NB4 (cell line): Measurements from ENCODE around the gene SSNA1.

ENCODE experiments used
- DNase-seq: peaks from one replicate; pipeline ENCODE4 v3.0.0; 2010; ENCODE audit warnings: low read depth
- H3K4me3 ChIP-seq: one replicate; pipeline ENCODE4 v1.5.1; 2011; ENCODE audit warnings: mild to moderate bottlenecking, low read depth, low read length, moderate library complexity
- MYC ChIP-seq: IDR thresholded peaks from 2 replicates; pipeline ENCODE4 v1.6.1; 2011; ENCODE audit warnings: low read depth, low read length
- POLR2A ChIP-seq: IDR thresholded peaks from 2 replicates; pipeline ENCODE4 v1.6.1; 2011; ENCODE audit warnings: mild to moderate bottlenecking; ENCODE audit not compliant: insufficient read length; ENCODE audit errors: extremely low read depth
- TF ChIP-seq, protein P1 (sequence below): IDR thresholded peaks from one replicate; pipeline ENCODE4 v1.5.1; 2012; ENCODE audit warnings: low read depth, low read length
- TF ChIP-seq, protein P2 (sequence below): IDR thresholded peaks from 2 replicates; pipeline ENCODE4 v1.6.1; 2011; ENCODE audit warnings: low read depth, low read length

The SSNA1 gene

DNA sequence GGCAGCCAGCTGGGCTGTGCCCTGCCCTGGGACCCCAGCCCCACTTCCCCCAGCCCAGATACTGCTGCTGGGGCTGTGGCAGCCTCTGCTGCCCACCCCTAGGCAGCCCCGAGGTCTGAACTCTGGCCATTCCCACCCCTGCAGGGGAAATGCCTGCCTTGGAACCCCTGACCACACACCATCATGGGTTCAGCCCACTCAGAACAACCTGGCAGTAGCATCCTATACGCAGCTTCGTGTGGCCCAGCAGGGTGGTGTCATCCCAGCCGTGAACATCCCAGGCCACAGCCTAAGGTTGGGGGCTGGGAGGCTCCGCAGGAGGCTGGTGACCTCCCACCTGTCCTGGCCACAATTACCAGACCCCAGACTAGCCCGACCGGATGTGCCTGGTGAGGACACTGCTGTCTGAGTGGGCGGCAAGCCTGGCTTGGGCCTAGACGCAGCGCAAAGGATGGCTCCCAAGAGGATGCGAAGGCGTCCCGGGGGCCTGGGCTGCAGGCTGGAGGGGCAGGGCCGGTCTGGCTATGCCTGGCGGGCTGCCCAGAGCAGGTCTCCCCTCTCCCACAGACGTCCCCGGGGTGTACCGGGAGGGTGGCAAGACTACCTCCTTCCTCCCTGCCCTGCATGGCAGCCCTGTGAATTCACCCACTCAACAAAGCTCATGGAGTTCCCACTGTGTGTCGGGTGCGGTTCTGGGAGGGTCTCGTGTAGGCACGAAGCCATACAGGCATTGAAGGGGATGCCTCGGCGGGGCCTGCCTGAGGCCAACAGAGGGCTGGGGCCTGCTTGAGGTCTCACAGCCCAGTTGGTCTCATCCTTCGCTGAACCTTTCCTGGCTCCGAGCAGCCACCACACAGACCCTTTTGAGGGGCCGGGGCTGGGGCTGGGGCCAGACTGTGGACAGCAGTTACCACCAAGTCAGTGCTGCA lies 40.8 kb downstream of the SSNA1 start:
- TF ChIP-seq POLR2A, result no peak
- TF ChIP-seq, protein P1, sequence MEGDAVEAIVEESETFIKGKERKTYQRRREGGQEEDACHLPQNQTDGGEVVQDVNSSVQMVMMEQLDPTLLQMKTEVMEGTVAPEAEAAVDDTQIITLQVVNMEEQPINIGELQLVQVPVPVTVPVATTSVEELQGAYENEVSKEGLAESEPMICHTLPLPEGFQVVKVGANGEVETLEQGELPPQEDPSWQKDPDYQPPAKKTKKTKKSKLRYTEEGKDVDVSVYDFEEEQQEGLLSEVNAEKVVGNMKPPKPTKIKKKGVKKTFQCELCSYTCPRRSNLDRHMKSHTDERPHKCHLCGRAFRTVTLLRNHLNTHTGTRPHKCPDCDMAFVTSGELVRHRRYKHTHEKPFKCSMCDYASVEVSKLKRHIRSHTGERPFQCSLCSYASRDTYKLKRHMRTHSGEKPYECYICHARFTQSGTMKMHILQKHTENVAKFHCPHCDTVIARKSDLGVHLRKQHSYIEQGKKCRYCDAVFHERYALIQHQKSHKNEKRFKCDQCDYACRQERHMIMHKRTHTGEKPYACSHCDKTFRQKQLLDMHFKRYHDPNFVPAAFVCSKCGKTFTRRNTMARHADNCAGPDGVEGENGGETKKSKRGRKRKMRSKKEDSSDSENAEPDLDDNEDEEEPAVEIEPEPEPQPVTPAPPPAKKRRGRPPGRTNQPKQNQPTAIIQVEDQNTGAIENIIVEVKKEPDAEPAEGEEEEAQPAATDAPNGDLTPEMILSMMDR, result no peak
- no peak overlapping the region for H3K4me3 ChIP-seq
- no peak for DNase-seq

DNA sequence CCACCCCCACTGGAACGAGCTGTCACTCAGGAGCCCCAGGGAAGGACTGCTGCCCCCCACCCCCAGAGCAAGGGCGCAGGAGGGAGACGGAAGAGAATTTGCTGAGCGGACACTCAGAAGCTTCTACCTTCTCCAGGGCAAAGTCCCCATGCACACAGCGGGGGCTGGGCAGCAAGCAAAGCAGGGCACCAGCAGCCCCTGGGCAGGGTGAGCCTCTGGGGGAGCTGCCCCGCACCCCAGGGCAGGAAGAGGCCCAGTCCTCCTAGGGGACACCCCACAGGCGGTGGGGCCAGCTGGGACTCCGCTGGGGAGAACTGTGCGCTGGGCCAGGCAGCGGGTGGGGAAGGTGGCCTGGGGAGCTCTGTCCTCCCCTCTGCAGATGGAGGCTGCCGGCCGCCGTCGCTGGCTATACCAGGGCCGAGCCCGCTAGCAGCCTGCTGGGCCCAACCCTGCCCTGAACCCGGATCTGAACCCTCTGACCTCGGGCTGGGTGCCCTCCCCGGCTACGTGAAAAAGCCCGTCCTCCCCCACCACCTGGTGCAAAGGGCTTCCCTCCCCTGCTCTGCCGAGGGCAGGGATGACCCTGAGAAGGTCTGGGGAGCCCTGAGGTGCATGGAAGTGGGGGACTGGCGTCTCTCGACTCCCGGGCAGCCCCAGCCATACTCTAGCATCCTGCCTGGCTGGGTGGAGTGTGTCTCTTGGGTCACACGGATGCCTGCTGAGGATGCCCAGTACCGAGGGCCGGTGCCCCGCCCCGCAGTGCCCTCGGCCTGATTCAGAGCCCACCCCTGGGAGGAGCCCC lies 41.6 kb downstream of the SSNA1 start:
- TF ChIP-seq POLR2A, result no peak
- no peak for TF ChIP-seq MYC
- TF ChIP-seq, protein P1, result no peak
- TF ChIP-seq, protein P2, sequence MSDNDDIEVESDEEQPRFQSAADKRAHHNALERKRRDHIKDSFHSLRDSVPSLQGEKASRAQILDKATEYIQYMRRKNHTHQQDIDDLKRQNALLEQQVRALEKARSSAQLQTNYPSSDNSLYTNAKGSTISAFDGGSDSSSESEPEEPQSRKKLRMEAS, result no peak
- DNase-seq, result no peak
- no peak overlapping the region for H3K4me3 ChIP-seq

DNA sequence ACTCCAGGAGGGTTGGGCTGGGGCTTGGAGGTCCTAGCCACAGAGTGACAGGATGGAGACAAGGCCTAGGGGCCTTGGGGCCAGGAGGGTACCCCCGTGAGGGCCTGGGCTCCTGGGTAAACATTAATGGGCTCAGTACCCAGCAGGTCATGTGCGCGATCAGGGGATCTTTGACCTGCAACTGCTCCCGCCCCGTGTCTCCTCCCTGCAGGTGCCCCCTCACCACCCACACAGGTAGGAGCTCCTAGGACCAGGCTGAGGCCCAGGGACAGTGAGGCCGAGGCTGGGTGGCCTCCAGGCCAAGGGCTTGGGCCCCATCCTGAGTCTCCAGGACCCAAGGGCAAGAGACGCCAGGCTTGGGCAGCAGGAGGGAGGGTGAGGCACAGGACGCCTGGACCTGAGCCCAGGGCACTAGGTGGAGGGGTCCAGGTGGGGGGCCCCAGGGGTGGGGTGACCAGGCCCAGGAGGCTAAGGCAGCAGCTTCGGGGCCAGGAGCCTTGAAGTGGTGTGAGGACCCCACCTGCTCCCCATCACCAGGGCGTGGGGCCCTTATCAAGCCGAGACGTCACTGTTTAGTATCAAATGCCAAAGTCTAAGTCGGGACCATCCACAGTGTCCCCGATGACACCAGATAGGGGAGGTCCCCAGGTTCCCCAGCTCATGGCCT lies 42.4 kb downstream of the SSNA1 start, which contains the start of gene SLC34A3:
TSS of gene SLC34A3 (plus strand) at position 197 of the 667 bp plus-strand sequence. CDS start 802 bp downstream, outside the sequence.
- TF ChIP-seq POLR2A (no peak), MYC (no peak)
- TF ChIP-seq, protein P1, result no peak
- TF ChIP-seq, protein P2, result no peak
- no peak within 1 kb of the TSS for H3K4me3 ChIP-seq
- no peak for DNase-seq

DNA sequence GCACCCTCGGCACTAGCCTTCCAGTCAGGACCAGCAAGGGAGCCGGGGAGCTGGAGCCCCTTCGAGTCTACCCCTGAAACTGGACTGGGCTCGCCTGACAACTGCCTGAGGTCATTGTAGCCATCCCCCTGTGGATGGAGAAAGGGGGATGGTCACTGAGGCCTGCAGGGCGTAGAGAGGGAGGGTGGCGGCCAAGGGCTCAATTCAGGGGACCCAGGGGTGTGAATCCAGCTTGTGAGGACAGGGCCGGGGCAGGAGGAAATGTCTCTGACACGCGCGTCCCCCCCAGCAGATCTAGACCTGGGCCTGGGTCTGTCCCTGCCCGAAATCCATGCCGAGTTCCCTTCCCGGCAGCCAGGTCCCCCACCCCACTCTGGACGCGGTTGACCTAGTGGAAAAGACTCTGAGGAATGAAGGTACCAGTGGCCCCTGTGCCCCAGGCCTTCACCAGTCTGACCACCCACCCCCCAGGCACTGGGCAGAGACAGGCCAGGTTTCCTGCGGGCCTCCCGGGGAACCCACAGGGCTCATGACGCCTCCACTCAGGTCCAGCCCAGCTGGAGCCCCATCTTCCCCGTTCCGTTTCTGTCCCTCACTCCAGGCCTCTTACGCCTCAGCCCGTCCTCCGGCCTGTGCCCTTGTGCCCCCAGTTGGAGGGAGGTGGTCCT lies 43.0 kb downstream of the SSNA1 start:
- no peak overlapping the region for H3K4me3 ChIP-seq
- TF ChIP-seq, protein P2, result no peak
- no peak for TF ChIP-seq MYC
- TF ChIP-seq POLR2A, result no peak
- TF ChIP-seq, protein P1, result no peak
- DNase-seq, result no peak

DNA sequence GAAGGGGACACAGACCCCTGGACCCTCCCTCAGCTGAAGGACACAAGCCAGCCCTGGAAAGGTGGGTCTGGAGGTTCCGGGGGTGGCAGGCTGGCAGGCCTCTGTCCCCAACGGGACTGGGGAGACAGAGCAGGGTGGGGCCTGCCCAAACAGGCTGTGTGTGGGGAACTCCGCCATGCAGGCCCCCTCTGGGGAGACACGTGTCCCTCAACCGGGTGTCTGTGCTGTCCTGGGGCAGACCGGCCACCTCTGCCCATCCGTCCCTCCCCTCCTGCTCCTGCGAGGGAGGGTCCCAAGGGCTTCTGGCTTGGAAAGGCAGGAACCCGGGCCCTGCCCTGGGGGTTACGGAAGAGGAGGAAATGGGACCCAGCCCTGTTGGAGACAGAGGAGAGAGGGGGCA lies 43.6 kb downstream of the SSNA1 start:
- DNase-seq, result no peak
- TF ChIP-seq MYC, result no peak
- TF ChIP-seq, protein P1, result no peak
- TF ChIP-seq, protein P2, result no peak
- no peak for TF ChIP-seq POLR2A
- H3K4me3 ChIP-seq, result no peak overlapping the region
